Activated naive CD8-positive, alpha-beta T cell treated with anti-CD3 and anti-CD28 coated beads, Interleukin-2, amount 10 ng/mL, durations not matched to agents 7 days and 5 days (primary cell): ENCODE measurements around the gene PLEK. TPM values are rescaled to one million over a fixed set of nuclear protein-coding genes. Genes with fewer than 3 reads are reported as not detected.
A peak's percentile ranks its signal among the peaks of the same experiment; 100 is the strongest.
"Not testable (repeated sequence)": the region's sequence is repeated elsewhere in the genome, so short reads cannot be mapped to it uniquely, and the experiment has no call there.

Source experiments
- ATAC-seq: fragments of 150-1000 bp; cut with Tn5 transposase; one replicate; pipeline ENCODE4 v1.10.0; 2021; ENCODE audit warnings: low read depth, moderate library complexity
- POLR2A ChIA-PET: fragments of 350-600 bp; sonication (Branson Sonifier 250); formaldehyde crosslinking; loops from one replicate; lab custom pipeline; 2021; ENCODE audit warnings: antibody characterized with exemption; lab: Charles Lee
- DNase-seq: peaks from one replicate; pipeline ENCODE4 v3.0.0; 2021
- H3K27ac Mint-ChIP-seq: one replicate; pipeline ENCODE4 v1.8.0; 2022; ENCODE audit warnings: mild to moderate bottlenecking, mixed read lengths
- H3K27me3 Mint-ChIP-seq: one replicate; pipeline ENCODE4 v1.8.0; 2022; ENCODE audit warnings: mild to moderate bottlenecking, moderate library complexity, mixed read lengths
- H3K36me3 Mint-ChIP-seq: one replicate; pipeline ENCODE4 v1.8.0; 2021; ENCODE audit warnings: mild to moderate bottlenecking, mixed read lengths
- H3K4me1 Mint-ChIP-seq: one replicate; pipeline ENCODE4 v1.8.0; 2021; ENCODE audit warnings: mixed read lengths
- H3K4me3 Mint-ChIP-seq: one replicate; pipeline ENCODE4 v1.8.0; 2022; ENCODE audit warnings: mild to moderate bottlenecking, moderate library complexity, mixed read lengths
- H3K9me3 Mint-ChIP-seq: one replicate; pipeline ENCODE4 v1.8.0; 2021; ENCODE audit warnings: mixed read lengths
- total RNA-seq, 2 experiments: library from RNA; stranded (reverse); gene quantifications; one replicate each; pipeline ENCODE4 v1.2.3, GENCODE V29; 2021

PLEK gene
- total RNA-seq, 2 experiments from 2014 or later = 23.4 to 28.8 TPM

GRCh38 chr2:68397704-68398263 lies 32.7 kb downstream of the PLEK start:
- H3K4me1 Mint-ChIP-seq, POLR2A ChIA-PET, H3K27me3 Mint-ChIP-seq, DNase-seq, H3K36me3 Mint-ChIP-seq, ATAC-seq, H3K27ac Mint-ChIP-seq, H3K4me3 Mint-ChIP-seq: not testable (repeated sequence)
- peaks cover 21% of the 10 kb centered on the region for H3K9me3 Mint-ChIP-seq

GRCh38 chr2:68403199-68403644 lies 38.1 kb downstream of the PLEK start:
- Mint-ChIP-seq H3K4me3 (no peak overlapping the region), H3K27me3 (peaks cover 20% of the 10 kb centered on the region), H3K36me3 (peaks cover 12% of the 10 kb centered on the region), H3K4me1 (no peaks in the 10 kb centered on the region), H3K9me3 (peaks cover 29% of the 10 kb centered on the region), H3K27ac (no peak overlapping the region)
- POLR2A ChIA-PET = no interaction called here
- DNase-seq = no peak
- no peak for ATAC-seq

GRCh38 chr2:68404164-68404563 lies 39.1 kb downstream of the PLEK start:
- POLR2A ChIA-PET = no interaction called here
- Mint-ChIP-seq H3K9me3 (peaks cover 33% of the 10 kb centered on the region), H3K4me3 (no peak overlapping the region), H3K4me1 (no peaks in the 10 kb centered on the region), H3K36me3 (peaks cover 13% of the 10 kb centered on the region), H3K27me3 (peaks cover 22% of the 10 kb centered on the region), H3K27ac (no peak overlapping the region)
- no peak for ATAC-seq
- no peak for DNase-seq

- POLR2A ChIA-PET = no interaction called here
- Mint-ChIP-seq H3K4me3 (no peak overlapping the region), H3K27me3 (peaks cover 27% of the 10 kb centered on the region), H3K27ac (no peak overlapping the region), H3K9me3 (peaks cover 28% of the 10 kb centered on the region), H3K36me3 (peaks cover 13% of the 10 kb centered on the region), H3K4me1 (no peaks in the 10 kb centered on the region)
- no peak for DNase-seq
- ATAC-seq = no peak
Observed at GRCh38 chr2:68404893-68405799, 40.1 kb downstream of the PLEK start.

GRCh38 chr2:68411397-68412126 lies 46.5 kb downstream of the PLEK start:
- Mint-ChIP-seq H3K27ac (no peak overlapping the region), H3K27me3 (peaks cover 14% of the 10 kb centered on the region), H3K4me1 (peaks cover 8% of the 10 kb centered on the region), H3K36me3 (peaks cover 5% of the 10 kb centered on the region), H3K4me3 (no peak overlapping the region), H3K9me3 (peaks cover 14% of the 10 kb centered on the region)
- POLR2A ChIA-PET = no interaction called here
- ATAC-seq (no peak), DNase-seq (no peak)

GRCh38 chr2:68412127-68412819 lies 47.2 kb downstream of the PLEK start:
- H3K4me1 Mint-ChIP-seq = peaks cover 8% of the 10 kb centered on the region
- DNase-seq = no peak
- no peak for ATAC-seq
- peaks cover 10% of the 10 kb centered on the region for H3K27me3 Mint-ChIP-seq
- H3K27ac Mint-ChIP-seq = no peak overlapping the region
- H3K4me3 Mint-ChIP-seq = no peak overlapping the region
- POLR2A ChIA-PET = no interaction called here
- peaks cover 7% of the 10 kb centered on the region for H3K36me3 Mint-ChIP-seq
- peaks cover 11% of the 10 kb centered on the region for H3K9me3 Mint-ChIP-seq

- Mint-ChIP-seq H3K9me3 (peaks cover 4% of the 10 kb centered on the region), H3K4me1 (peaks cover 13% of the 10 kb centered on the region), H3K4me3 (no peak overlapping the region), H3K36me3 (peaks cover 2% of the 10 kb centered on the region), H3K27me3 (peaks cover 7% of the 10 kb centered on the region), H3K27ac (no peak overlapping the region)
- POLR2A ChIA-PET = no interaction called here
- DNase-seq (no peak), ATAC-seq (no peak)
Observed at GRCh38 chr2:68413466-68413865, 48.4 kb downstream of the PLEK start.

- H3K36me3 Mint-ChIP-seq = peaks cover 2% of the 10 kb centered on the region
- H3K9me3 Mint-ChIP-seq = no peaks in the 10 kb centered on the region
- H3K4me1 Mint-ChIP-seq = peaks cover 13% of the 10 kb centered on the region
- no peak overlapping the region for H3K4me3 Mint-ChIP-seq
- DNase-seq (no peak), ATAC-seq (no peak)
- peaks cover 2% of the 10 kb centered on the region for H3K27me3 Mint-ChIP-seq
- POLR2A ChIA-PET = no interaction called here
- no peak overlapping the region for H3K27ac Mint-ChIP-seq
Observed at GRCh38 chr2:68414452-68414851, 49.4 kb downstream of the PLEK start.

- Mint-ChIP-seq H3K4me3 (no peak overlapping the region), H3K36me3 (peaks cover 2% of the 10 kb centered on the region), H3K27me3 (no peaks in the 10 kb centered on the region), H3K9me3 (no peaks in the 10 kb centered on the region), H3K27ac (no peak overlapping the region), H3K4me1 (peaks cover 13% of the 10 kb centered on the region)
- ATAC-seq (no peak), DNase-seq (no peak)
- POLR2A ChIA-PET = no interaction called here
Observed at GRCh38 chr2:68414876-68415275, 49.8 kb downstream of the PLEK start.

- Mint-ChIP-seq H3K9me3 (no peaks in the 10 kb centered on the region), H3K36me3 (peaks cover 2% of the 10 kb centered on the region), H3K27ac (no peak overlapping the region), H3K27me3 (no peaks in the 10 kb centered on the region), H3K4me3 (no peak overlapping the region), H3K4me1 (peaks cover 13% of the 10 kb centered on the region)
- POLR2A ChIA-PET = no interaction called here
- ATAC-seq = no peak
- DNase-seq = no peak
Observed at GRCh38 chr2:68415521-68415920, 50.4 kb downstream of the PLEK start.

GRCh38 chr2:68416081-68416675 lies 51.1 kb downstream of the PLEK start:
- peaks cover 13% of the 10 kb centered on the region for H3K4me1 Mint-ChIP-seq
- H3K4me3 Mint-ChIP-seq = no peak overlapping the region
- DNase-seq = no peak
- no peaks in the 10 kb centered on the region for H3K27me3 Mint-ChIP-seq
- ATAC-seq = no peak
- no peak overlapping the region for H3K27ac Mint-ChIP-seq
- peaks cover 2% of the 10 kb centered on the region for H3K36me3 Mint-ChIP-seq
- POLR2A ChIA-PET = no interaction called here
- no peaks in the 10 kb centered on the region for H3K9me3 Mint-ChIP-seq

- H3K27me3 Mint-ChIP-seq = no peaks in the 10 kb centered on the region
- no peaks in the 10 kb centered on the region for H3K9me3 Mint-ChIP-seq
- peaks cover 2% of the 10 kb centered on the region for H3K36me3 Mint-ChIP-seq
- no peak overlapping the region for H3K27ac Mint-ChIP-seq
- no peak overlapping the region for H3K4me3 Mint-ChIP-seq
- POLR2A ChIA-PET = no interaction called here
- DNase-seq = no peak
- peaks cover 5% of the 10 kb centered on the region for H3K4me1 Mint-ChIP-seq
- peak; percentile 47 for ATAC-seq
Observed at GRCh38 chr2:68417926-68418325, 52.8 kb downstream of the PLEK start.

- Mint-ChIP-seq H3K27ac (no peak overlapping the region), H3K4me1 (peaks cover 5% of the 10 kb centered on the region)
- no peak for DNase-seq
Observed at GRCh38 chr2:68418419-68418818, 53.3 kb downstream of the PLEK start.

More at GRCh38 chr2:68418419-68418818, 53.3 kb downstream of the PLEK start:
- no peaks in the 10 kb centered on the region for H3K27me3 Mint-ChIP-seq
- no peak for ATAC-seq
- H3K4me3 Mint-ChIP-seq = no peak overlapping the region
- H3K9me3 Mint-ChIP-seq = no peaks in the 10 kb centered on the region
- H3K36me3 Mint-ChIP-seq = peaks cover 2% of the 10 kb centered on the region
- POLR2A ChIA-PET = no interaction called here
